Posterior vena cava (tissue), 2 donors: ENCODE measurements around the gene PQBP1. TPM values are rescaled to one million over a fixed set of nuclear protein-coding genes. Genes with fewer than 3 reads are reported as not detected.

Experiments used
- DNase-seq: peaks from one replicate; pipeline ENCODE4 v3.0.0-alpha.2; 2020; ENCODE audit warnings: low spot score
- intact Hi-C, 2 donors: fragments of 100-400 bp; cut with DNase I; formaldehyde crosslinking; loops; one replicate each; pipeline versions ENCODE4 v1.14.1 to v1.14.2; 2022 to 2023
- total RNA-seq, 2 donors: library from RNA; stranded (reverse); fragmentation: NEBNext Ultra II Directional; extraction: Animal tissue kit (Norgen Biotek cat#: 25700); gene quantifications; one replicate each; pipeline ENCODE4 v1.2.1, GENCODE V29; 2021
- donor health status: DM: yes; HTN: yes; CAD: no.
- donor health status: DM: yes; HTN: yes; CAD: no.

Gene PQBP1
- total RNA-seq, 2 donors from 2014 or later, result 43.2 to 48.9 TPM

GRCh38 chrX:48918301-48918642 lies 20.5 kb downstream of the PQBP1 start:
- intact Hi-C loops, result loop anchor here in 1 of 2 donors (10.0 kb wide), 1 partner anchor 57 kb away; the partner anchor contains the start of gene KCND1

GRCh38 chrX:48918643-48919340 lies 21.1 kb downstream of the PQBP1 start, which contains the start of gene PIM2:
Gene PIM2 (minus strand): TSS chrX:48919024. CDS start chrX:48918834, 190 bp downstream.
- intact Hi-C loops, result loop anchor here in 1 of 2 donors (10.0 kb wide), 1 partner anchor 56 kb away; the partner anchor contains the start of gene KCND1
- DNase-seq, result peak; percentile 95

More at GRCh38 chrX:48918301-48918642, 20.5 kb downstream of the PQBP1 start:
- DNase-seq, result no peak

GRCh38 chrX:48919360-48919841 lies 21.7 kb downstream of the PQBP1 start:
- no peak for DNase-seq
- intact Hi-C loops, result loop anchor here in 1 of 2 donors (10.0 kb wide), 1 partner anchor 55 kb away; the partner anchor contains the start of gene KCND1

- no peak for DNase-seq
- intact Hi-C loops, result loop anchor here in 1 of 2 donors (10.0 kb wide), 1 partner anchor 55 kb away; the partner anchor contains the start of gene KCND1
Observed at GRCh38 chrX:48919947-48920717, 22.4 kb downstream of the PQBP1 start.

- intact Hi-C loops, result no loop called here
- no peak for DNase-seq
Observed at GRCh38 chrX:48920718-48921104, 23.0 kb downstream of the PQBP1 start.

- no peak for DNase-seq
Observed at GRCh38 chrX:48923771-48924170, 26.0 kb downstream of the PQBP1 start.

GRCh38 chrX:48924270-48924669 lies 26.5 kb downstream of the PQBP1 start:
- intact Hi-C loops, result no loop called here
- no peak for DNase-seq

More at GRCh38 chrX:48923771-48924170, 26.0 kb downstream of the PQBP1 start:
- intact Hi-C loops, result no loop called here

GRCh38 chrX:48927123-48927522 lies 29.4 kb downstream of the PQBP1 start:
- intact Hi-C loops, result no loop called here

GRCh38 chrX:48927736-48928382 lies 30.1 kb downstream of the PQBP1 start:
- DNase-seq, result no peak
- intact Hi-C loops, result no loop called here

More at GRCh38 chrX:48927123-48927522, 29.4 kb downstream of the PQBP1 start:
- no peak for DNase-seq

GRCh38 chrX:48933757-48934156 lies 36.0 kb downstream of the PQBP1 start:
- no peak for DNase-seq
- intact Hi-C loops, result no loop called here

- DNase-seq, result no peak
Observed at GRCh38 chrX:48934581-48935300, 37.0 kb downstream of the PQBP1 start.

GRCh38 chrX:48935301-48935670 lies 37.6 kb downstream of the PQBP1 start:
- intact Hi-C loops, result no loop called here
- DNase-seq, result no peak

More at GRCh38 chrX:48934581-48935300, 37.0 kb downstream of the PQBP1 start:
- intact Hi-C loops, result no loop called here

- intact Hi-C loops, result no loop called here
Observed at GRCh38 chrX:48936429-48937053, 38.8 kb downstream of the PQBP1 start.

GRCh38 chrX:48937054-48937907 lies 39.6 kb downstream of the PQBP1 start:
- DNase-seq, result peak; percentile 90
- intact Hi-C loops, result no loop called here

More at GRCh38 chrX:48936429-48937053, 38.8 kb downstream of the PQBP1 start:
- no peak for DNase-seq

GRCh38 chrX:48938721-48939425 lies 41.1 kb downstream of the PQBP1 start:
- DNase-seq, result no peak
- intact Hi-C loops, result no loop called here

GRCh38 chrX:48939524-48940228 lies 41.9 kb downstream of the PQBP1 start:
- intact Hi-C loops, result no loop called here
- no peak for DNase-seq
